NOMO-1 treated with dmso at 0.1 percent for 144 hours (cell line): Measurements from ENCODE around the gene ZNF214.
"Not testable (repeated sequence)": the region's sequence is repeated elsewhere in the genome, so short reads cannot be mapped to it uniquely, and the experiment has no call there.

Source experiments
- DNase-seq: peaks from one replicate; lab custom pipeline; 2025; ENCODE audit not compliant: unreplicated experiment; lab: John Stamatoyannopoulos, UW

The ZNF214 gene

GRCh38 chr11:6991227-6991626, 28.9 kb downstream of the ZNF214 start:
- DNase-seq, result no peak

GRCh38 chr11:6988506-6988905, 31.6 kb downstream of the ZNF214 start:
- DNase-seq, result no peak

- DNase-seq, result no peak
Observed at GRCh38 chr11:6986487-6986886, 33.7 kb downstream of the ZNF214 start.

GRCh38 chr11:6979365-6979764, 40.8 kb downstream of the ZNF214 start:
- DNase-seq, result no peak

- not testable (repeated sequence) for DNase-seq
Observed at GRCh38 chr11:6969854-6970253, 50.3 kb downstream of the ZNF214 start.

- no peak for DNase-seq
Observed at GRCh38 chr11:6968816-6969215, 51.3 kb downstream of the ZNF214 start.

GRCh38 chr11:6962673-6963072, 57.5 kb downstream of the ZNF214 start:
- no peak for DNase-seq

GRCh38 chr11:6962141-6962540, 58.0 kb downstream of the ZNF214 start:
- no peak for DNase-seq

GRCh38 chr11:6954248-6954647, 65.9 kb downstream of the ZNF214 start:
- DNase-seq, result not testable (repeated sequence)
